GM18505 (cell line): ENCODE results near the gene ANXA1.
A peak's percentile ranks its signal among the peaks of the same experiment; 100 is the strongest.

Experiments
- ATAC-seq: cut with Tn5 transposase; IDR thresholded peaks from one replicate; pipeline ENCODE4 v1.9.1; 2021; ENCODE audit not compliant: unreplicated experiment
- POLR2A ChIP-seq: IDR thresholded peaks from 4 replicates; pipeline ENCODE4 v1.6.1; 2011; ENCODE audit warnings: borderline replicate concordance; ENCODE audit not compliant: insufficient read depth, insufficient read length; ENCODE audit errors: extremely low read depth

Gene ANXA1, protein sequence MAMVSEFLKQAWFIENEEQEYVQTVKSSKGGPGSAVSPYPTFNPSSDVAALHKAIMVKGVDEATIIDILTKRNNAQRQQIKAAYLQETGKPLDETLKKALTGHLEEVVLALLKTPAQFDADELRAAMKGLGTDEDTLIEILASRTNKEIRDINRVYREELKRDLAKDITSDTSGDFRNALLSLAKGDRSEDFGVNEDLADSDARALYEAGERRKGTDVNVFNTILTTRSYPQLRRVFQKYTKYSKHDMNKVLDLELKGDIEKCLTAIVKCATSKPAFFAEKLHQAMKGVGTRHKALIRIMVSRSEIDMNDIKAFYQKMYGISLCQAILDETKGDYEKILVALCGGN

DNA sequence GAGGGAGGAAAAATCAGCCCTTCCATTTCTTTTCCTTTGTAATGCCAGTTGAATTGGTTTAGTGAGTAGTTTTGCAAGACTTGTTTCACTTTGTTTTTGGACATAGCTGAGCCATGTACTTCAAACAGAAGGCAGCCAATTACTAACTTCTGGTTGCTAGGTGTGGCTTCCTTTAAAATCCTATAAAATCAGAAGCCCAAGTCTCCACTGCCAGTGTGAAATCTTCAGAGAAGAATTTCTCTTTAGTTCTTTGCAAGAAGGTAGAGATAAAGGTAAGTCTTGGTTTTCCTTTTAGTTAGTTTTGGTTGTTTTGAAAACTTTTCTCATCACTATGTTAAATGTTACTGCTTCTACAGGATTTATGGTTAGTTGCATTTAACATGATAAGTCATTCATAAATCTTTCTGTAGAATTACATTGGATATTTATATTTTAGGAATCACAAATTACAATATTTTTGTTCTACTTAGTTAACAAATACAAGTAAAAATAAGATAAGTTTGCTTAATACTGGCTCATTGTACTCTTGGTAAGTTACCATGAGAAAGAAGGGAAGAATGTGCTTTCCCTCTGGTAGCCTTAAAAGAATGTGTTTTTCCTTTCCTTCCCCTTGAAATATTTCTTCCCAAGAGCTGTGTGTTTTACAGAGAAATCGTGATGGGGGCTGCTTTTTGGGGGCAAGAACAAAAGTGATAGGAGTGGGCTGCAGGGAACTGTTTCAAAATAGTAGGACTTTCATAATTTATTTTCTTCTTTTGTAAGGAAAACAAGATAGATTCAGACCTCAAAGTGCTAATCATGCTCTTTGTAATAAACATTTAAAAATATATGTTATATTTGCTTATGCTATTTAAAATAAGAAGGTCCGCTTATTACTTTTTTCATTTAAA is at the start of gene ANXA1:
Gene ANXA1, plus strand, starts transcription at position 213 of the 890 bp plus-strand sequence. CDS start 6,671 bp downstream, outside the sequence.
- no peak for TF ChIP-seq POLR2A
- no peak for ATAC-seq

DNA sequence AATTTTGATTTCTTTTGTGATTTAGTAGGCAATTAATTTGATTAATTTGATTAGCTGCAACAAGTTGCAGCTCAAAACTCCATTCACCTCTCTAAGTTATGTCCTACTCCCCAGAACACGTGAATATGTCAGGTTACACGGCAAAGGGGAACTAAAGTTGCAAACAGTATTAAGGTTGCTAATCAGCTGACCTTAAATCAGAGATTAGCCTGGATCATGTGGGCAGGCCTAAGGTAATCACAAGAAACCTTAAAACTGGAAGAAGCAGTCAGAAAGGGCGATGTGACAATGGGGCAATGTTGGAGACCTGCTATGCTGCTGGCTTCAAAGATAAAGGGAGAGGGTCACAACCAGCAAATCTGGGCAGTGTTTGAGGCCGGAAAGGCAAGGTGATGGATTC is 47.3 kb upstream of the ANXA1 start:
- TF ChIP-seq POLR2A = no peak
- ATAC-seq = no peak

DNA sequence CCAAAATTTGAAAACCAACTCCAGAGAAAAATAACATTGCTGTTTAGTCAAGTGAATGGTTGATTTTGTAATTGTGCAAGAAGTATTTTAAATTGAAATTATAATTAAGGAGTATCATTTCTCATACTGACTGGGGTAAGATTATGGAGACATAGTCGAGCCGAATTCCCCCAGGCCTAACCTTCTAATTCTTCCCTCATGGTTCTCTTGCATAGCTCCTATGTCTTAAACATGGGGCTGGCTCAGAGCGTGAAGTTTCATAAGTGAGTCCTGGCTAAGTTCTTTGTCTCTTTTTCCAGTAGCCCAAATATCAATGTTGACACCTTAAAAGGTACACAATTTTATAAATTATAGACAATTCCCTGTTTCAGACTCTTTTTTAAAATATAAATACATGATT is 46.7 kb upstream of the ANXA1 start:
- no peak for ATAC-seq
- TF ChIP-seq POLR2A = no peak

DNA sequence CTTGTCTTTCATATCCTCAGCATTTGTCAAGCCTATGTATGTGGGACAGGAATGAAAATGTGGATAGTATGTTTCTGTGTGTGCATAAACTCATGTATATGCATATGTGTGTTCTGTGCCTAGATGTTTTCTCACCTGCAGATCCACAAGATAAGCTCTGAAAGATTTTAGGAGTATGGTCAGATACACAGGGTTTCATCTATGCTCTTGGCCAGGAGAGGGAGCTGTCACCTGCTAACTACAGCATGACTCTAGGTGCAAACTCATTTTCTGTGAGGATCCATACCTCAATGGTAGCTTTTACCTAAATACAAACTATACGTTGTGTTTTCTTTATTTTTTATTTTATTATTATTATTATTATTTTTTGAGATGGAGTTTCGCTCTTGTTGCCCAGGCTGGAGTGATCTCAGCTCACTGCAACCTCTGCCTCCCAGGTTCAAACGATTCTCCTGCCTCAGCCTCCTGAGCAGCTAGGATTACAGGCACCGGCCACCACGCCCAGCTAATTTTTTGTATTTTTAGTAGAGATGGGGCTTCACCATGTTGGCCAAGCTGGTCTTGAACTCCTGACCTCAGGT is 44.1 kb upstream of the ANXA1 start:
- ATAC-seq = peak; percentile 85

DNA sequence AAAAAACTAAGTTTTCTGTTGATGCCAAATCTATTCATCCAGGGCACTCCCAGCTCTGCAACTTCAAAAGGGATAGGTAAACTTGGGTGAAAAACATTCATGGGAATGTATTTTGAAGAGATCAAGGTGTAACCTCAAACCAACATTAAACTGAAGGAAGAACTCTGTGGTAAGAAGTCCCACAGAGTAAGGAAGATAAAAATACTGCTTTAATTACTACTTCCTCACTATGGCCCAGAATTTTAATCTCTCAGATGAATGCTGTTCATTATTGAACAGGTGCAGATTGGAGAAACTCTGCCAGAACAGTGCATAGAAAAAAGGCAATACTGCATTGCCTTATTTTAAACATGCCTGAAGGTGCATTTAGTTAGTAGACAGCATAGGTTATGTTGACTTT is 37.6 kb upstream of the ANXA1 start:
- no peak for ATAC-seq
- TF ChIP-seq POLR2A = no peak

DNA sequence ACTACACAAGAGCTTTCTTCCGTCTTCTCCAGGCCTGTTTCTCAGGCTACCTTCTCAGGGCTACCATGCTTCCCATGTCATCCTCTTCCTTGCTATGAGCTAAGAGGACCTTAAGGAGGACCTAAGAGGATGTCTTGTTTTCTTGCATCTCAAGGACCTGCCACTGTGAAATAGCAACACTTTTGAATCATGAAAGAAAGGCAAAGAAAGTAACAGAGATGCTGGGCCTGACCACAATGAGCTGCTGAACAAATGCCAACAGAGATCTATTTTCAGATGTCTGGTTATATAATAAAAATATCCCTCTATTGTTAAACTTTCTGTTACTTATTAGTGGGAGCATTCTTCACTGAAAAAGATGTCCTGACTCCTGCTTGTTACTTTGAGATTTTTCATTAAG is 36.7 kb upstream of the ANXA1 start:
- no peak for TF ChIP-seq POLR2A
- no peak for ATAC-seq

DNA sequence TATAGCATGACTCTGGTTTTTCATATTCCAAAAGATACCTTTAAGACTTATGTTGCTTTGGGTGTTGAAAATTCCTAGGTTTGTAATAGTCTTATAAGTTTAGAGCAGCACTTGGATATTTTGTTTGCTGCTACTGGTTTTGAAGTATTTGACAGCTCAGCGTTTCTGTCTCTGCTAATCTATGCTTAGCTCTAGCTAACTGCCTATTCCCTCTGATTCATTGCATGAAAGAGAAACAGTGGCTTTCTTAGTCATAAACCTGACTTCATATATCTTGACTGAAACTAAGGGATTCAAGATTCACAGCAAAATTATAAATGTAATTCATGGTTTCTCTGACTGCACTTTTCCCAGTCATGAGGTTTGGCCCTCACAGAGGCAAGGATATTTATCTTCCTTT is 35.6 kb upstream of the ANXA1 start:
- ATAC-seq = no peak
- TF ChIP-seq POLR2A = no peak

DNA sequence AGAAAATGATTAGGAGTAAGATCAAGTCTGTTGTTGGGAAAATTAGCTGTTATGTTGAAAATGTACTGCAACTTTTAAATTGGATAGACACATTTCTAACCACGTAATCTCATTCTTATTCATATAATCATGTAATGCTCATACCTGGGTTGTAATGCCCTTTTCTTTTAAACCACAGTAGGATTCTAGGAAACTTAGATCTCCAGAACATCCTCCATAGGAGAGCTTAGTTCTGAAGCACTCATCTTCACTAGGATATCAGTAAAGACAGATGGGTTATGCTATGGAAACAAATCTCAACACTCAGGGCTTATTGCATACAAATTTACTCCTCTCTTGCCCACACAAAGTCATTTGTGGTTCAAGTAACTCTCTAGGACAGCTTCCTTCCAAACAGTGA is 34.8 kb upstream of the ANXA1 start:
- TF ChIP-seq POLR2A = no peak
- no peak for ATAC-seq

DNA sequence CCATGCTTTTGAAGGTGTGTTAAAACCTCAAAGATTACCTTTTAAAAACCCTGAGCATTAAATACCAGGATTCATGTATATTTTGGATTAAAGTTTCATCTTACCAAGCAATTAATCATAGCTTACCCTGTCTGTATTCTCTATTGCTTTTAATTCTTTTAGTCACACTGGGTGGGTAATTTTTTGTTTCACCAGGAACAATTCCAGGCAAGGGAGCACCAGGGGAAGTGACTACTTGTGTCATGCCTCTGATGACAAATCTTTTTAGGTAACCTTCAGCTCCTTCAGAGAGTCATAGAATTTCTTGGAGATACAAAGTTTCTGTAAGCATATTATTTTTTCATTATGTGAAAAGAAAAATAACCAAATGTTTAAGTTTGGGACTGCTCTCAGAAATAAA is 33.4 kb upstream of the ANXA1 start:
- no peak for TF ChIP-seq POLR2A

DNA sequence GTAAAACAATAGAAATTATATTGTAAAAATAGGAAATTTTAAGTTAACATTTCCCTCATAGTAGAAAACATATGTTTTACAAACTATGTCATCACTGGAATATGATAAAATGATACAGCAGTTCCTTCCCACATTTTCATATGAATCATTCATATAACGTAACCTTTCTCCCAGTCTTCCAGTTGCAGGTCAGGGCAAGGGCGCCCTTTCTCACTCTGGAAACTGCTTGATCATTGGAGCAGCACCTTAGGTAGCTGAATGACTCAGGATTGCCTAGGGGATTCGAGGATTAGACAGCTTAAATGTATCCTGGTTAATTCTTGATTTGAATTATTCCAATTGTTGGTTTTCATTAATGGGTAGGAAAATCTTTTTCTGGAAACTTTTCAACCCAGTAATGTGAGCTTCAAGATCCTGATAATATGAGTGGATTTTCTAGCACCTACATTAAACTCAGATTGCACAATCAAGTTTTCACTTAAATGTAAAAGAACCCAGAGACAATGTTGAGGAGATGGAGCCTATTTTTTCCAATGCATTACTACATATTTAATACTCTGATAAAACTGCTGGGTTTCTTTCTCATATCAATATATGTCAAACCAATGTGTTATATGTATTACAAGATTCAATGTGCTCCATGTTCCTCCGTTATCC is 32.6 kb upstream of the ANXA1 start:
- no peak for ATAC-seq

More for the DNA sequence above, 33.4 kb upstream of the ANXA1 start:
- no peak for ATAC-seq

DNA sequence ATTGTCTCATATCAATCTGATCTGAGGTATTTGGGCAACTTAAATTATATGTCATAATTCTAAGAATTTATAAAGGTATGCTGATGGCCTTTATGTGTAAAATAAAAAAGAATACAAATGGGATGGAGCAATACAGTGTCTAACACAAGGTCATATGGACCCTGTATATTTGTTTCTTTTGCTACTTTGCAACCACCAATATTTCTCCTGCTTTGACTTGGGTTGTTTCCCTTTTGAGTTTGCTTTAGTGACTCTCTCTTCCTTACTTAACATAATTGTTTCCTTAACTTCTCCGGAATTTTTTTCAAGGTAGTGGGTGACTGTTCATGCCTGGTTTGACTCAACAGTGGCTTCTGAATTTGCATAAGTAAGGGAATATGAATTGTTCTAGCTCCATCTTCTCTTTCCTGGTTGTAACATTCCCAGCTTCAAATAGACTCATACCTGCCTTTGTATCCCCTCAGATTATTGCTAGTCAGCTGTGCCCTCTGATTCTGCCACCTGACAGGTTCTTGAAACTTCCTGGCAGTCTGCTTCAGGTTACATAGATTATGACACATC is 30.2 kb upstream of the ANXA1 start:
- no peak for TF ChIP-seq POLR2A
- ATAC-seq = no peak

More for the DNA sequence above, 32.6 kb upstream of the ANXA1 start:
- TF ChIP-seq POLR2A = no peak

DNA sequence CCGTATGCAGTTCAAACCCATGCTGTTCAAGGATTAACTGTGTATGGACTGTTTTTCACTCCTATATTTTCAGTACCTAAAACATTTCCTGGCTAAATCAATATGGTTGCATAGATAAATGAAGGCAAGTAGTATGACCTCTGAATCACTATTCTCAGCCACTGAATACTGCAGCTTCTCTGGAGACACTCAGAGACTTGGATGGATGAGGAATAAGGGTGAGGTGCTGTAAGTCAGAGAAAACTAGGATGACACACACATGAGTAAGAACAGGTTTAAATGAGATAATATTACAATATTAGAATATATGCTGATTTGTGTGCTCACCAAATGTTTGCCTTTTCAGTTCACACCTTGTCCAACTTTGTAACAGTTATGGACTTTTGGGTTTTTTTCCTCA is 26.0 kb upstream of the ANXA1 start:
- TF ChIP-seq POLR2A = no peak
- ATAC-seq = no peak
